GM18951 (cell line): Measurements from ENCODE around the gene MRNIP.
A peak's percentile ranks its signal among the peaks of the same experiment; 100 is the strongest.

Experiments used
- POLR2A ChIP-seq: IDR thresholded peaks from 4 replicates; pipeline ENCODE4 v1.6.1; 2011; ENCODE audit warnings: mild to moderate bottlenecking; ENCODE audit not compliant: insufficient read length, insufficient read depth; ENCODE audit errors: extremely low read depth
- in situ Hi-C: fragments of 300-500 bp; cut with MboI; formaldehyde crosslinking; loops from one replicate; pipeline ENCODE4 v1.12.0; 2022; ENCODE audit warnings: low sequenced_read_pairs, mixed read lengths, inconsistent platforms; ENCODE audit not compliant: unreplicated experiment

Gene MRNIP

DNA sequence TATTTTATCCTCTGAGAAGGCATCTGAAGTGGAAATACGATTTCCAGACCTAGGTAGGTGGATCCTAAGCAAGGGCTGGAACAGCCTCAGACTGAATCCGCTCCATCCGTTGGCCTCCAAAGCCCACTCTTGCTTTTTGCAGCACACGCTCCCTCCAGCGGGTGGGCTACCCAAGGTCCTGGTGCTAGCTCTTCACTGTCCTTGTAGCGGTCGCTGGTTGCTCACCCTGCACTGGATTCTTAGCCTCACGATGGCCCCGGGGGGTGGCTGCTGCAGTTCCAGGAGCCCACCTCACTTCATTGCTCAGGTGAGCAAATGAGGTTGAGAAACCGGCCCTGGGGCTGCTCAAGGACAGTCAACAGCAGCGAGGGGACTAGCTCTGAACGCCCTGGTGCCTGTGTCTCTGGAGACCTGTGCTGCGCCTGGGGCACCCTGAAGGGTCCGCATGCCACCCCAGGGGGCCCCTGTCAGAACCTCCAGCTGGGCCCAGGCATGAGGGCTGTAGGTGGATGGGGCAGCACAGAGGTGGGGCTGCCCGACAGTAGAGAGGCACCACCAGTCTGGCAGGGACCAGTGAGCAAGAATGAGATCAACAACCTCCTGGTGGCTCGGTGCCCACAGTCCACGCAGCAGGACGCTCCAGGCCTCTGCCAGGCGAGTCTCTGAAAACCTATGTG lies 56.3 kb downstream of the MRNIP start:
- in situ Hi-C loops, result no loop called here
- no peak for TF ChIP-seq POLR2A

DNA sequence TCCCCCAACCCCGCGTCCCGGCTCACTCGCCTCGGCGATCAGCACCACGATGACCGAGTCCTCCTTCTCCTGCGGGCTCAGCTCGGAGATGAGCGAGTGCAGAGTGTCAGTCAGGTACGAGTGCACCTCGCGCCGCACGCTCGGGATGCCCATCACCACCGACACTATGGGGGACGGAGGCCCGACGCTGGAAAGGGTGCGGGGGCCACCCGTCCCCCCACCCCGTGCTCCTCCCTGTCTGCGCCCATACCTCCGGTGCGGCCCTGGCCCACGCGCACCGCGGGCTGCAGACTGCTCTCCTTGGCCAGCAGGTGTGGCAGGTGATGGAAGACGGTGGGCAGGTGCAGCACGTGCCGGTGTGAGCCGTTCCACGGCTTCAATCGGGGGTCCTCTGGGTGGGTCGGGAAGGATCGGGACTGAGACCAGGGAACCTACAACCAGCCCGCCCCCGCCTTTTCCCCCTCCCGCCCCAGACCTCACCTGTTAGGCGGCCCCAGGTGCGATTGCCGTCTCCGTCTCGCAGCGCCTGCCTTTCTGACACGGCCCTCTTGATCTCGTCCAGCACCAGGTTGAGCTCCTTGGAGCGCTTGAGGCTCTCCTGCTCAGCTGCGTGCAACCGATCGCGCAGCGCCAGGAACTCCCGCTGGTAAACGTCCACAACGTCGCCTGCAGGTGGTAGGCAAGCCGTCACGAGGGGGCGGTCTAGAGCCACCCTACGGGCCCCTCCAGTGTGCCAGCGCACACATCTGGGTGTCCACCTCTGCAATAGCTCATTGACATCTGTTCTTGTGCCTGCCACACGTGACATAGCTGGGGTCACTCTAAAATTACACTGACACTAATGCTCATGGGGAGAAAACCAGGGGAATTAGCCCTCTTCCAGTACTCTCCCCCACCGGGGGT lies 57.1 kb downstream of the MRNIP start:
- in situ Hi-C loops, result no loop called here
- TF ChIP-seq POLR2A, result no peak

DNA sequence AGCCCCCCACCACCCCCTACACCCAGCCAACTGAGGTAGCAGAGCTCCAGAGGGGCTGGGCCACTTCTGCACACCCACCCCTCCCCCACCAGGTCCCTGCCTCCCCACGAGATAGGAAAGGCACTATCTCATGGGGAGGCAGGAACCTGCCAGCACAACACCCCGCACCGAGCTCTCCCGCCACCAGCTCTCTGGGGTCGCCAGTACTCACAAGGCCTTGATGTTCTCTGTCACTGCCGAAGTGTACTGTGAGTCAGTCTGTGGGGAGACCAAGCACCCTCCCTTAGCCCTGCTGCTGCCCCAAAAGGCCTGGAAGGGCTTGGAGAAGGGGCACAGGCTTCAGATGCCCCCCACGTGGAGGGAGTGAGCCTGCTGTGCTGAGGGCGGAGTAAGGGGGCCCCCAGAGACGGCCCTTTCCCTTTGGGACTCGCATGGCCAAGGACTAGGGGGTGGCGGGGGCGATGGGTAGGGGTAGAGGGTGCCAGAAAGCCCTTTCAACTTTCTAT lies 57.9 kb downstream of the MRNIP start:
- in situ Hi-C loops, result no loop called here
- TF ChIP-seq POLR2A, result no peak

DNA sequence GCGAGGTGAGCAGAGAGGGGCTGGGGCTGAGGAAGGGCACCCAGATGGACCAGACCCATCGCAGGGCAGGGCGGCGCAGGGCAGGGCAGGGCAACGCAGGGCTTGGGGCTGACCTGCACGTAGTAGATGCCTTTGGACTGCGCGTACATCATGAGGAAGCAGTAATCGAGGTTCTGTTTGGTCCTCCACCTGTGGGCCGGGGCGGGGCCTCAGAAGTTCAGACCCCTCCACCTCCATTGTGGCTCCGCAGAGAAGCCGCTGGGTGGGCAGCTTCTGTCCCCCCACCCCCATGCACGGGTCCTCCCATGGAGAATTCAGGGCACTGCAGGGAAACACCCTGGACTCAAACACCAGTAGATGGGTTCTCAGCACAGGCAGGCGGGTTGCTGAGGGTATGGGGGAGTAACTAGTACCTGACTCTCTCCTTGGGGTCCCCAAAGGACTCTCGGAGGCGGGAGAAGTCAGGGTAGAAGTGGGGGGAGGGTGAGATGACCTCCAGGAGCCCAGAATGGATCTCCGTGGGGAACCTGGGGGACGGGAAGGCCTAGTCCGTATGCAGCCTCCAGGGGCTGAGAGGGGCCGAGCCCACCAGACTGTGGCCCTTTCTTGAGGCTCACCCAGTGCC lies 58.4 kb downstream of the MRNIP start:
- in situ Hi-C loops, result no loop called here
- no peak for TF ChIP-seq POLR2A

DNA sequence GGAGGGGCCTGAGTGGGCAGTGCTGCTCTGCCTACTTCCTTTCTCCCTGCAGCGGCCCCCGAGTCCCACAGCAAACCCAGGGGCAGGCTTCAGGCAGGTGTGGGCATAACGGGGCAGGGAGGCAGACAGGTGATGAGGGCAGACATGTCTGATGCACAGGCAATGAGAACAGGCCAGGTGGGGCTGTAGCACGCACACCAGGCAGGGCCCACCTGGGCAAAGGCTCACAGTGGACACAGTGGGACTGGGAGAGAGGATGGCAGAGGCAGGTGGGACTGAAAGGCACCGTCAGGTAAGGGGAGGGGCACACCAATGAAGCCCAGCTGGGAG lies 59.0 kb downstream of the MRNIP start:
- in situ Hi-C loops, result no loop called here
- no peak for TF ChIP-seq POLR2A

DNA sequence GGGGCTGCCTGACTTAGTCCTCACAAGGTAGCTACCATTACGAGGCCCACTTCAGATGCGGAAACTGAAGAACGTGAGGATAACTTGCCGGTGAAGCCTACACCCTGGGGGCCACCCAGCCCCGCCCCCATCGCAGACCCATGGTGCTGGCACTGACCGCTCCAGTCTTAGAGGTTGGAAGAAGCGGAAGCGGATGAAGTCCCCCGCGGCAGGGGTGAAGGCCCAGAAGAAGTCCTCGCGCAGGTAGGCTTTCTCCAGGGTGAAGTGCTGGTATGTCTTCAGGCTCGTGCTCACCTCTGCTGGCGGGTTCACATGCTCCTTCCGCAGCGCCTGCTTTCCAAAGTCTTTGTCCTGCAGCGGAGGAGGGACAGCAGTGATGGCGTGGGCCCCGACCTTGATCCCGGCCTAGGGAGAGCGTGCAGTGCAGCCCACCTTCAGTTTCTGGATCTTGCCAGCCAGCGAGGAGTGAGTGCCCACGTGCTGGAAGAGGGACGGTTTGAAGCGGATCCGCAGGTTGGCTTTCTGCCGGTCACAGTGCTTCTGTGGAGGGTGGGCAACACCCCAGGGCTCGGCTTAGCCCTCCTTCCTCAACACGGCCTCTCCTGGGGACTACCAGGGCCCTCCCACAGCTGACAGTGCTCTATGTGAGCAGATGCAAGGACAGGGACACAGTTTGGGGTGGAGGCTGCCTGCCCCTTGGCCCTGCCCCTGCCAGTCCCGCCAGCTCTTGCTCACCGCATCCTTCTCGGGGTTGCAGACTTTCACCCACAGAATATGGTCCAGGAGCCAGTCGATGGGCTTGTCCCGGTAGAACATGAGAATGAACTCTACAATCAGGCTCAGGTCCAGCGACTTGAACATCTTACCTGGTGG lies 59.6 kb downstream of the MRNIP start:
- in situ Hi-C loops, result no loop called here
- no peak for TF ChIP-seq POLR2A

DNA sequence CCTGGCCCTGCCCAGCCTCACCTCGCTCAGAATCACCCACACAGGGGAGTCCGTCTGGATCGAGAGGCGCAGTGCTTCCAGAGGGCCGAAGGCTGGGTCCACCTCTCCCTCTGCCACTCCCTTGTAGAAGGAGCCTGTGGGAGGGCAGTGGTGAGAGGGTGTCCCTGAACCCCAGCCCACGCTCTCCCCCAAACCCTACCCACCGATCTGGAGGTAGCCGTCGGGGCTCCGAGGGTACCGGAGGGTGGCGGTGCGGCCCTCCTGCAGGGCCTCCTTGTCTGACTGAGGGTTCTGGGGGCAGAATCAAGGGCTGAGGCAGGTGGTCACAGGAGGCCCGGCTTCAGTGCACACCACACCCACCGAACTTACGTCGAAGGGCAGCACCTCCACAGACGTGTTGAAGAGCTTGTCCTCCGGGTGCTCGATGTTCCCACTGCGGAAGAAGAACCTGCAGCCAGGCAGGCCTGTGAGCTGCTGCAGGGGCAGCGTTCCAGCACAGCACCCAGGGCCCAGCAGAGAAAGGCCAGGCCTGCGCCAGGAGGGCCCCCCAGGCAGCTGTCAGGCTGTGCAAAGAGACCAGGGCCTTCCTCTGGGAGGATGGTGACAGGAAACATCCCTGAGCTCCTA lies 60.4 kb downstream of the MRNIP start:
- in situ Hi-C loops, result no loop called here
- no peak for TF ChIP-seq POLR2A

DNA sequence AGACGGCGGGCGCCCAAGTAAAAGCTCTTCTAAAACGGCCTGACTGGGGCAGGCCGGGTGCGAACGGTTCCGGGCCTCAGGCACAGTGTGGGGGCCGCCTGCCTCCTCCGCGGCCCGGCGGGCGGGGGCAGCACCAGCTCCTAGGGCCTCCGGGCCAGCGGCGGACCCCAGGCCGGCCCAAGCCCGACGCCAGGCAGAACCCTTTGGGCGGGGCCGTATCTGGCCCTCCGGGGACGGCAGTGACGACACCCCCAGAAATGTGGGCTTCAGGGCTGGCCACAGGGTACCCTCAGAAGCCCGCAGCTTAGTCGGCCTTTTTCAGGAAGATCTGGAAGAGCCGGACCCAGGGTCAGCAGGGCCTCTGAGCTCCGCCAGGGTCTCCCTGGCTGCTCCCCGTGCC lies 60.9 kb downstream of the MRNIP start:
- in situ Hi-C loops, result no loop called here
- TF ChIP-seq POLR2A, result no peak

DNA sequence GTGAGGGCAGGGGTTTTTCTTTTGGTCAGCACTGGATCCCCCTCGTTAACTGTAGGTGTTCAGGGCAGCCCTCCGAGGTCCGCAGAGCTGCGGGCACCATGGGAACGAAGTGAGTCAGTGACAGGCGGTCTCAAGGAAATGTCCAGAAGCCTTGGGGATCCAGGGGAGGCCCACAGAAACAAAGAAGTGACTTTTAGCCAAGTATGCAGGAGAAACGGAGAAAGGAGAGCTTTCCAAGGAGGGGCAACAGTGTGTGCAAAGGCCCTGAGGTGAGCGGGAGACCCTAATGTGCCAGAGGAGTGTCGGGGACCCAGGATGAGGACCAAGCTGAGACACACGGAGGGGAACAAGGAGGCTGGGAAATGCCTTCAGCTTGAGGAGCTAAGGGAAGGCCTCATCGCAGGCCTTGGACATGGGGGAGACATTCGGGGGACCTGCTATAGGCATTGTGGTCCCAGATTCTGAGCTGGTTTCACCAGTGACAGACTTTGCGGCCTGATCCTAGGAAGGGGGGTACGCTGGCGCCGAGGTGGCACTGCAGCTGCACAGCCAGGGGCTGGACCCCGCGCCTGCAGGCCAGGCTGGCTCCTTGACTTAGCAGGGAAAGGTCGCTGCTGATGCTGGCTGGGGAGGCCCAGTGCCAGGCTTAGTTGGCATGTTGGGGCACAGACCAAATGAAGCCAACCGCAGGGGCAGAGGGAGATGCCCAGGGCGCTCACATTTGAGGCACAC lies 61.6 kb downstream of the MRNIP start:
- in situ Hi-C loops, result no loop called here
- TF ChIP-seq POLR2A, result no peak

DNA sequence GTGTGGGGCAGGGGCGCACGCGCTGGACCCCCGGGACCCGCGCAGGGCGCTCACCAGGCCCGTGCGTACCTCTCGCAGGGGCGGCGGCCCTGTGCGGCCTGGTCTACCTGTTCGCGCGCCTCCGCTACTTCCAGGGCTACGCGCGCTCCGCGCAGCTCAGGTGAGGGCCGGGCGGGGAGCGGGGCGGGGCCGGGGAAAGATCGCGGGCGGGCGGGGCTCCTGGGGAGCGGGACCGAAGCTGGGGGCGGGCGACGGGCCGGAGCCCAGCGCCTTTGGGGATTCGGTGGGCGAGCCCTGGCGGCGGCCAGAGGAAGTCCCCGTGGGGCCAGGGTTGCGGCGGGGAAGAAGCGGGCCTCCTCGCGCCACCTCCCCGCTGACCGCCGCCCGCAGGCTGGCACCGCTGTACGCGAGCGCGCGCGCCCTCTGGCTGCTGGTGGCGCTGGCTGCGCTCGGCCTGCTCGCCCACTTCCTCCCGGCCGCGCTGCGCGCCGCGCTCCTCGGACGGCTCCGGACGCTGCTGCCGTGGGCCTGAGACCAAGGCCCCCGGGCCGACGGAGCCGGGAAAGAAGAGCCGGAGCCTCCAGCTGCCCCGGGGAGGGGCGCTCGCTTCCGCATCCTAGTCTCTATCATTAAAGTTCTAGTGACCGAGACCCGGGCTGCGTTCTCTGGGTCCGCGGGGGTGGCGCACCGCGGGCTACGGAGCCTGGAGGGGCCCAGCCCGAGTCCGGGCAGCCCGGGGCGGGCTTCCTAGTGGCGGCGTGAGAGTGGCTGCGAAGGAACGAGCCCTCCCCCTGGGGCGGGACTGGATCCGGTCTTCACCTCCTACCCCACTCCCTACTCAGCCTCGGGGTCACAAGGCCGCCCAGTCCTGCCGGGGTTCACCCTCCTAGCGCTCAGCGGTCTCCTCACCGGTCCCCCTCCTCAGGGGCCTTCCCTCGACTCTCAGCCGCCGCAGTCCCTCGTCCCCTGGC lies 62.5 kb downstream of the MRNIP start:
- in situ Hi-C loops, result no loop called here
- TF ChIP-seq POLR2A, result peak; percentile 74
